ENCODE results near the gene KYNU. TPM values are rescaled to one million over a fixed set of nuclear protein-coding genes. Genes with fewer than 3 reads are reported as not detected.

KYNU gene
- total RNA-seq, 1 donor from 2014 or later: 2.3 TPM

DNA sequence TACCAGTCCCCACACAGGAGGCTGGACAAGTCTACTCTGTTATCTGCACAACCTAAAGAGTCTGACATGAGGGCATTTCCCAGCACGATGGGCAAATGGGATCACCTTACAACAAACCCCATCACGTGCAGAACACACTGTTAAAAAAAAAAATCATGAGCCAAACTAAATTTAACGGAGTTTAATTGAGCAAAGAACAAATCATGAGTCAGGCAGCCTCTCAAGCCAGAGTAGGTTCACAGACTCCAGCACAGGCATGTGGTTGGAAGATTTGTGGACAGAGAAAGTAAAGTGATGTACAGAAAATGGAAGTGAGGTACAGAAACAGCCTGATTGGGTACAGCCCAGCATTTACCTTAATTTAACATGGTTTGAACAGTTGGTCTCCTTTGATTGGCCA, 59.9 kb downstream of the KYNU start:
- no peaks in the 10 kb centered on the region for H3K27me3 ChIP-seq
- no peak overlapping the region for H3K4me3 ChIP-seq
- no peak overlapping the region for H3K27ac ChIP-seq
- H3K4me1 ChIP-seq: no peaks in the 10 kb centered on the region
- DNase-seq (ENCODE audit: low spot score in 2 of 2): no peak
- no peaks in the 10 kb centered on the region for H3K36me3 ChIP-seq
- H3K9me3 ChIP-seq: no peaks in the 10 kb centered on the region
- TF ChIP-seq, protein P1, sequence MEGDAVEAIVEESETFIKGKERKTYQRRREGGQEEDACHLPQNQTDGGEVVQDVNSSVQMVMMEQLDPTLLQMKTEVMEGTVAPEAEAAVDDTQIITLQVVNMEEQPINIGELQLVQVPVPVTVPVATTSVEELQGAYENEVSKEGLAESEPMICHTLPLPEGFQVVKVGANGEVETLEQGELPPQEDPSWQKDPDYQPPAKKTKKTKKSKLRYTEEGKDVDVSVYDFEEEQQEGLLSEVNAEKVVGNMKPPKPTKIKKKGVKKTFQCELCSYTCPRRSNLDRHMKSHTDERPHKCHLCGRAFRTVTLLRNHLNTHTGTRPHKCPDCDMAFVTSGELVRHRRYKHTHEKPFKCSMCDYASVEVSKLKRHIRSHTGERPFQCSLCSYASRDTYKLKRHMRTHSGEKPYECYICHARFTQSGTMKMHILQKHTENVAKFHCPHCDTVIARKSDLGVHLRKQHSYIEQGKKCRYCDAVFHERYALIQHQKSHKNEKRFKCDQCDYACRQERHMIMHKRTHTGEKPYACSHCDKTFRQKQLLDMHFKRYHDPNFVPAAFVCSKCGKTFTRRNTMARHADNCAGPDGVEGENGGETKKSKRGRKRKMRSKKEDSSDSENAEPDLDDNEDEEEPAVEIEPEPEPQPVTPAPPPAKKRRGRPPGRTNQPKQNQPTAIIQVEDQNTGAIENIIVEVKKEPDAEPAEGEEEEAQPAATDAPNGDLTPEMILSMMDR (IDR thresholded peaks at IDR 0.05): no peak
- intact Hi-C loops (cut with DNase I): no loop called here

DNA sequence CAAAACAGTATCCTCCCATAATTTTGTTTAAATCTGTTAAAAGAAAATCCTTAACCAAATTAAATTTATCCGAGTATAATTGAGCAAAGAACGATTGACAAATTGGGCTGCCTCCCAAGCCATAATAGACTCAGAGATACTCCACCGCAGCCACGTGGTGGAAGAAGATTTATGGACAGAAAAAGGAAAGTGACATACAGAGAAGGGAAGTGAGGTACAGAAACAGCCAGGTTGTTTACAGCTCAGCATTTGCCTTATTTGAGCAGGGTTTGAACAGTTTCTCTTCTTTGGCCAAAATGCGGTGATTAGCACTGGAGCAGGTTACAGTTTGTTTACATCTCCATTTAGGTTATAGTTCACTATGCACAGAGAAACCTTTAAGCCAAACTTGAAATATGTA, 60.8 kb downstream of the KYNU start:
- TF ChIP-seq, protein P1 (IDR thresholded peaks at IDR 0.05): no peak
- intact Hi-C loops (cut with DNase I): no loop called here

DNA sequence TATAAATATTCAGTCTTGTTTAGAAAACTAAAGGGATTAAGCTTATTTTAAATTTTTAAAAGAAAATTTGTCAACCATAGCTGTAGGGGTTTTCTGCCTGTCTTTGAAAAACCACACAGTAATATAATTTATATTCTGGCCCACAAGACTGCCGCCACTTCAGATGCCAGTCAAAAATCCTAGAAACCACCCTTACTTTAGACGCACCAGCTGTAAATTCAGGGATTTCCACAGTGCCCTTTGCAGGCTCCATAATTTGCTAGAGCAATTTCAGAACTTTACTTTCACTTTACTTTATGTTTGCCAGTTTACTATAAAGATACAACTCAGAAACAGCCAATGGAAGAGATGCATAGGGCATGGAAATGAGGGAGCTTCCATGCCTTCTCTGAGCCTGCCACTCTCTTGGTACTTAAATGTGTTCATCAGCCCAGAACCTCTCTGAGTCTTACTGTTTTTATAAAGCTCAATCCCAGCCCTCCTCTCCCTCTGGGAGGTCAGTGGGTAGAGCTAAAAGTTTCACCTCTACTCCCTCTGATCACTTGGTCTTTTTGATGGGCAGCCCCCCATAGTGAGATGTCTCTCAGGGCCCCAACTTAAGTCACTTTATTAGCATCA, 63.3 kb downstream of the KYNU start:
- DNase-seq (ENCODE audit: low spot score in 2 of 2): no peak
- H3K27me3 ChIP-seq: no peaks in the 10 kb centered on the region
- no peak overlapping the region for H3K27ac ChIP-seq
- no peaks in the 10 kb centered on the region for H3K4me1 ChIP-seq
- intact Hi-C loops (cut with DNase I): no loop called here
- H3K9me3 ChIP-seq: no peaks in the 10 kb centered on the region
- no peak overlapping the region for H3K4me3 ChIP-seq
- TF ChIP-seq, protein P1 (IDR thresholded peaks at IDR 0.05): no peak
- H3K36me3 ChIP-seq: no peaks in the 10 kb centered on the region

More for the DNA sequence above, 60.8 kb downstream of the KYNU start:
- DNase-seq (ENCODE audit: low spot score in 2 of 2): no peak
- Histone ChIP-seq H3K4me3 (no peak overlapping the region), H3K27me3 (no peaks in the 10 kb centered on the region), H3K4me1 (no peaks in the 10 kb centered on the region), H3K9me3 (no peaks in the 10 kb centered on the region), H3K27ac (no peak overlapping the region), H3K36me3 (no peaks in the 10 kb centered on the region)

DNA sequence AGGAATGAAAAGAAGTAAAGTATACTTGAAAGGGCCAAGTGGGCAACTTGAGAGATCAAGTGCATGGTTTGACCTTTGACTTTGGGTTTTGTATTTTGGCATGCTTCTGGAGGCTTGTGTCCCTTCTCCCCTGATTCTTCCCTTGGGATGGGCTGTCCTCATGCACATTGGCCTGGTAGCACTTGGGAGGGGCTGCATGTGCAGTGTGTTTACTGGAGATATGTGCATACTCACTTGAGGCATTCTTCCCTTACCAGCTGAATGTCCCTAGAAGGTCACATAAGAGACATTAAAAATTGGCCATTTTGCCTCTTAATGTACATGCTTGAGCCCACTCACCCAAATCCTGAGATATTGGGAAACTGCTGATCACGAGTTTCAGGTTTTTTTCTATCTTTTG, 65.2 kb downstream of the KYNU start:
- H3K27ac ChIP-seq: no peak overlapping the region
- H3K4me3 ChIP-seq: no peak overlapping the region
- DNase-seq (ENCODE audit: low spot score in 2 of 2): no peak
- TF ChIP-seq, protein P1 (IDR thresholded peaks at IDR 0.05): no peak
- intact Hi-C loops (cut with DNase I): no loop called here
- H3K27me3 ChIP-seq: no peaks in the 10 kb centered on the region
- H3K9me3 ChIP-seq: no peaks in the 10 kb centered on the region
- H3K4me1 ChIP-seq: no peaks in the 10 kb centered on the region
- no peaks in the 10 kb centered on the region for H3K36me3 ChIP-seq

DNA sequence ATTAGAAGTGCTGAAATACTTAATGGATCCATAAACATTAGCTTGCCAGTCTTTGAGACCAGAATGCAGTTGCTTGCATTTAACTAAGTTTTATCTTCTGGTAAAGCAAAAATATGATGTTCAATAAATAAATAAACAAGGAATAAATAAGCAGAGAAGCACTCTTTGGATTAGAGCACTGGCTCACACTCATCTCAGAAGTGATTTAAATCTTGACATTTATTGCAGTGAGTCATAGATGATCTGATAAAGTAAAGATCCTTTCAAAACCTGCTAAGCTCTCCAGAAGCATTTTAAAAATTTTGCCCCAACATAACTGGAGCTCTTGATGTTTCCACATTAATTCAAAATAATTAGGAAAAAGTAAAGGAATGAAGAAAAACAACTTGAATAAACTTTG, 66.8 kb downstream of the KYNU start:
- Histone ChIP-seq H3K4me3 (no peak overlapping the region), H3K4me1 (no peaks in the 10 kb centered on the region), H3K27ac (no peak overlapping the region), H3K36me3 (no peaks in the 10 kb centered on the region), H3K27me3 (no peaks in the 10 kb centered on the region), H3K9me3 (no peaks in the 10 kb centered on the region)
- intact Hi-C loops (cut with DNase I): no loop called here
- TF ChIP-seq, protein P1 (IDR thresholded peaks at IDR 0.05): no peak
- no peak for DNase-seq (ENCODE audit: low spot score in 2 of 2)

DNA sequence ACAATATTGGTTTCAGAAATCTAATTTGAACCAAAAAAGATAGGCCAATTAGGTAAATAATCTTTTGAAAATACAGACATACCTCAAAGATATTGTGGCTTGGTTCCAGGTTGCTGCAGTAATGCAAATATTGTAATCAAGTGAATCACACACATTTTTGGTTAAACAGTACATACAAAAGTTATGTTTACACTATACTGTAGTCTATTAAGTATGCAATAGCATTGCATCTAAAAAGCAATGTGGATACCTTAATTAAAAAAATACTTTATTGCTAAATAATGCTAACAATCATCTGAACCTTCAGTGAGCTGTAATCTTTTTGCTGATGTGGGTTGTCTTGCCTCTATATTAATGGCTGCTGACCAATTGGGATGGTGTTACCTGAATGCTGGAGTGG, 67.3 kb downstream of the KYNU start:
- TF ChIP-seq, protein P1 (IDR thresholded peaks at IDR 0.05): no peak
- H3K4me3 ChIP-seq: no peak overlapping the region

More for the DNA sequence above, 67.3 kb downstream of the KYNU start:
- intact Hi-C loops (cut with DNase I): no loop called here
- Histone ChIP-seq H3K4me1 (no peaks in the 10 kb centered on the region), H3K27me3 (no peaks in the 10 kb centered on the region), H3K27ac (no peak overlapping the region), H3K9me3 (no peaks in the 10 kb centered on the region), H3K36me3 (no peaks in the 10 kb centered on the region)
- no peak for DNase-seq (ENCODE audit: low spot score in 2 of 2)
